Upper lobe of right lung (tissue), 1 donor: ENCODE data around the gene EPB41L4A. TPM values are rescaled to one million over a fixed set of nuclear protein-coding genes. Genes with fewer than 3 reads are reported as not detected.
A peak's percentile ranks its signal among the peaks of the same experiment; 100 is the strongest.

Experiments
- ATAC-seq: fragments of 200-7000 bp; cut with Tn5 transposase; one replicate; pipeline ENCODE4 v1.9.1; 2020; ENCODE audit warnings: mild to moderate bottlenecking, moderate library complexity
- DNase-seq: peaks from one replicate; pipeline ENCODE4 v3.0.0-alpha.2; 2020
- H3K27ac ChIP-seq: fragments of 200-600 bp; one replicate; pipeline ENCODE4 v1.8.0; 2022
- H3K27me3 ChIP-seq: fragments of 200-600 bp; one replicate; pipeline ENCODE4 v1.8.0; 2022; ENCODE audit warnings: mild to moderate bottlenecking
- H3K36me3 ChIP-seq: fragments of 200-600 bp; one replicate; pipeline ENCODE4 v1.8.0; 2022
- H3K4me1 ChIP-seq: fragments of 200-600 bp; one replicate; pipeline ENCODE4 v1.8.0; 2022
- H3K4me3 ChIP-seq: fragments of 200-600 bp; one replicate; pipeline ENCODE4 v1.8.0; 2022; ENCODE audit warnings: mild to moderate bottlenecking
- H3K9me3 ChIP-seq: fragments of 200-600 bp; one replicate; pipeline ENCODE4 v1.8.0; 2022
- intact Hi-C: fragments of 100-400 bp; cut with DNase I; formaldehyde crosslinking; loops from one replicate; pipeline ENCODE4 v1.11.0; 2022
- total RNA-seq: library from RNA; stranded (reverse); fragmentation: NEBNext Ultra II Directional; extraction: Animal tissue kit (Norgen Biotek cat#: 25700); gene quantifications from one replicate; pipeline ENCODE4 v1.2.1, GENCODE V29; 2021
- TF ChIP-seq, protein P1 (sequence below): fragments of 200-600 bp; IDR thresholded peaks from one replicate; pipeline ENCODE4 v1.8.0; 2022; ENCODE audit warnings: antibody characterized with exemption
- donor health status: DM: no; HTN: yes; CAD: no; lungs with severe emphysema.

Gene EPB41L4A
- total RNA-seq, 1 donor from 2014 or later = 35.2 TPM

DNA sequence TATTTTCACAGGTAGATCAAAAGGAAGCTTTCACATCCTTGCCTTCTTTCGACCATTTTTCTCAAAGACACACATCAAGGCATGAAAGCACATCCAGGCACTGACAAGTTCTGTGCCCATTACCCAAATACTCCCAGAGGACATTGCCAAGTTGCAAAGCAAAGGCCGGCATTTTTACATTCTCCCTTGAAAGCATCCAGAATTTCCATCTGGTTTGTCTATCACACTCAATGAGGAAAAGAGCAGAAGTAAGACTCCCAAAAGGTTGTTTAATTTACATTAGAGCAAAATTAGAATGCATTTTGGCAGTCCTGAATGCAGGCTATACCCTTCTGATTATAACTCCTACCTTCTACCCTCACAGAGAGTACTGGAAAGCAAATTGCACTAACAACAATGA, 160.5 kb downstream of the EPB41L4A start:
- H3K27me3 ChIP-seq = no peaks in the 10 kb centered on the region
- no peak for DNase-seq
- H3K27ac ChIP-seq = no peak overlapping the region
- intact Hi-C loops = no loop called here
- ATAC-seq = no peak
- H3K4me3 ChIP-seq = no peak overlapping the region
- TF ChIP-seq, protein P1, sequence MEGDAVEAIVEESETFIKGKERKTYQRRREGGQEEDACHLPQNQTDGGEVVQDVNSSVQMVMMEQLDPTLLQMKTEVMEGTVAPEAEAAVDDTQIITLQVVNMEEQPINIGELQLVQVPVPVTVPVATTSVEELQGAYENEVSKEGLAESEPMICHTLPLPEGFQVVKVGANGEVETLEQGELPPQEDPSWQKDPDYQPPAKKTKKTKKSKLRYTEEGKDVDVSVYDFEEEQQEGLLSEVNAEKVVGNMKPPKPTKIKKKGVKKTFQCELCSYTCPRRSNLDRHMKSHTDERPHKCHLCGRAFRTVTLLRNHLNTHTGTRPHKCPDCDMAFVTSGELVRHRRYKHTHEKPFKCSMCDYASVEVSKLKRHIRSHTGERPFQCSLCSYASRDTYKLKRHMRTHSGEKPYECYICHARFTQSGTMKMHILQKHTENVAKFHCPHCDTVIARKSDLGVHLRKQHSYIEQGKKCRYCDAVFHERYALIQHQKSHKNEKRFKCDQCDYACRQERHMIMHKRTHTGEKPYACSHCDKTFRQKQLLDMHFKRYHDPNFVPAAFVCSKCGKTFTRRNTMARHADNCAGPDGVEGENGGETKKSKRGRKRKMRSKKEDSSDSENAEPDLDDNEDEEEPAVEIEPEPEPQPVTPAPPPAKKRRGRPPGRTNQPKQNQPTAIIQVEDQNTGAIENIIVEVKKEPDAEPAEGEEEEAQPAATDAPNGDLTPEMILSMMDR = no peak
- H3K4me1 ChIP-seq = no peaks in the 10 kb centered on the region
- no peaks in the 10 kb centered on the region for H3K9me3 ChIP-seq
- peaks cover 6% of the 10 kb centered on the region for H3K36me3 ChIP-seq

DNA sequence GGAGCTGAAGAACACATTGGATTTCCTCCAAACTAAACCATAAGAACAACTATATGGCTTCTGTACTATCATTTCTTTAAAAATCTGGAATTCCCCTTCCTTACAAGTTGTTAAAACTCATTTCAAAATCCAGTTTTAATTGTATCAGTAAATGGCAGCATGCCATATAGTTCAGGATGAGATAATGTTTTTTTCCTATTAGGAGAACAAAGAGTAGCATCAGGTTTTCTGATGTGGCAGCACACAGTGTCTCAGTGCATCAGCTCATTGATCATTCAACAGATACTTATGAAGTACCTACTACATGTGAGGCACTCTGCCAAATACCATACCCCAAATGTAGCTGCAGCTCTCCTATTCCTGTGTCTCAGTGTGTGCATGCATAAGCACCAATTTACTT, 161.1 kb downstream of the EPB41L4A start:
- intact Hi-C loops = no loop called here
- no peaks in the 10 kb centered on the region for H3K27me3 ChIP-seq
- TF ChIP-seq, protein P1 = no peak
- H3K36me3 ChIP-seq = peaks cover 6% of the 10 kb centered on the region
- H3K9me3 ChIP-seq = no peaks in the 10 kb centered on the region
- DNase-seq = no peak
- no peak for ATAC-seq
- H3K4me3 ChIP-seq = no peak overlapping the region
- no peak overlapping the region for H3K27ac ChIP-seq
- no peaks in the 10 kb centered on the region for H3K4me1 ChIP-seq

DNA sequence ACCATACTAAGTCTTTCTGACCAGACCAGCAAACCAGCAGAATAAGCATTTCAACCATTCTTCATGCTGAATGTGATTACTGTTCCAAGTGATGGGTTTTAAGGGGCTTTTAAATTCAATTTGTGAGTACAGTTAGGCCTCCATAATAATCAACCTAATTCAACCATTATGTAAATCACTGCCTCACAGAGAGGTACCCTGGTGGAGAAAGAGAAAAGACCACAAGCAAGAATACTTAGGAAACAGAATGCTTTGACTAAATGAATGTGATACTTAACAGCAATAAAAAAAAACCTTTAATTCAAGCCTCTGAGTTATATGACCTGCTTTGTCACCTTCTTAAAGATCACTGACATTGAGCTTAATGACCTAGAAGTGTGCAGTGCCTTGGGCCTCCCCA, 162.1 kb downstream of the EPB41L4A start:
- Histone ChIP-seq H3K27me3 (no peaks in the 10 kb centered on the region), H3K4me3 (no peak overlapping the region), H3K27ac (no peak overlapping the region), H3K4me1 (no peaks in the 10 kb centered on the region), H3K9me3 (no peaks in the 10 kb centered on the region), H3K36me3 (peaks cover under 1% of the 10 kb centered on the region)
- TF ChIP-seq, protein P1 = no peak
- no peak for ATAC-seq
- intact Hi-C loops = no loop called here
- no peak for DNase-seq

DNA sequence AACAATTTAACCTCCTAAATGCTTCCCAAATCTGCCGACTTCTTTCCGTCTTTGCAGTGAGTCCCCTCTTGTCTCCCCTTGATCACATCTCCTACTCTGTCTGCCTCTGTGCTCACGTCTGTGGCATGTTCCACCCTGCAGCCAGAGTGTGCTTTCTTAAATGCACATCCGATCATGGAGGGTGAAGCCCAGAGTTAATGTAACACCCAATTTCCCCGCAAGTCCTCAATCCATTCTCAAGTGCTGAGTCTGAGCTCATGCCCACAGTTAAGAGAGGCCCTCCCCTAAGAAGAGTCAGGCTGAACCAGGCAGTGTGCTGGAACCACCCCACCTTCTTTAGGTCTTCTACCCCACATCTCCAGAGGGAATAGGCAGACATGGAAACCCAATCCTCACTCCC, 164.8 kb downstream of the EPB41L4A start:
- TF ChIP-seq, protein P1 = no peak
- Histone ChIP-seq H3K27ac (no peak overlapping the region), H3K9me3 (no peaks in the 10 kb centered on the region), H3K27me3 (no peaks in the 10 kb centered on the region), H3K4me3 (no peak overlapping the region), H3K4me1 (no peaks in the 10 kb centered on the region), H3K36me3 (no peaks in the 10 kb centered on the region)
- no peak for DNase-seq
- intact Hi-C loops = no loop called here
- ATAC-seq = peak; percentile 39

DNA sequence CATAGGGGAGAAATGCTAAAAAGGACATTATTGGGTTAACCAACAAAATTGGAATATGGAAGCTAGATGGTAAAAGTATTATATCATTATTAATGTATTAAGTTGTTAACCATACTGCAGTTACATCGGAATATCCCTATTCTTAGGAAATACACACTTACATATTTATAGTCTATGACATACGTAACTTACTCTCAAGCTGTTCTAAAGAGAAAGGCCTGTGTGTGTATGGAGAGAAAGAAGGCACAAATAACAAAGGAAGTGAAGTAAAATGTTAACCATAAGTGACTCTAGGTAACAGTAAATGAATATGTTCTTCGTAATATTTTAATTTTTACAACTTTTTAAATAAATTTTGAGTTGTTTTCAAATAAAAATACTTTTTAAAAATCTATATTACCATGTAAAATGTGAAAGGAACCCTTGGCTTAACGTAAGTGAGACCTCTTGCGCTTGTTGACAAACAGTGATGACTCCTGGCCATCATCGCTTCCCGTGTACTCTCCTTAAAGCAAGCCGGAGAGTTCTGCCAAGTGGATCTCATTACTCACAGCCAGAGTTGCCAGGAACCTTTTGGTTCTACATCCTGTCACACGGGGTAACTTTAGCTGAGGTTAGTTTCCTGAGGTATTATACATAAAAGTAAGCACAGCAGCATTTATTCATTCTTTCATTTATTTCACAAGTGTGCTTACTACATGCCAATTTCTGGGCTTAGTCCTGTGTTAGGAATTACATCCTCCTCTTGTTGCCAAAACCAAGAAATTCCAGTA, 165.4 kb downstream of the EPB41L4A start:
- TF ChIP-seq, protein P1 = no peak
- no peak overlapping the region for H3K4me3 ChIP-seq
- no peaks in the 10 kb centered on the region for H3K27me3 ChIP-seq
- intact Hi-C loops = no loop called here
- no peaks in the 10 kb centered on the region for H3K4me1 ChIP-seq
- no peak overlapping the region for H3K27ac ChIP-seq
- peak; percentile 47 for ATAC-seq
- H3K9me3 ChIP-seq = no peaks in the 10 kb centered on the region
- no peaks in the 10 kb centered on the region for H3K36me3 ChIP-seq
- no peak for DNase-seq
